Measurements from ENCODE around the gene IFT27.

DNA sequence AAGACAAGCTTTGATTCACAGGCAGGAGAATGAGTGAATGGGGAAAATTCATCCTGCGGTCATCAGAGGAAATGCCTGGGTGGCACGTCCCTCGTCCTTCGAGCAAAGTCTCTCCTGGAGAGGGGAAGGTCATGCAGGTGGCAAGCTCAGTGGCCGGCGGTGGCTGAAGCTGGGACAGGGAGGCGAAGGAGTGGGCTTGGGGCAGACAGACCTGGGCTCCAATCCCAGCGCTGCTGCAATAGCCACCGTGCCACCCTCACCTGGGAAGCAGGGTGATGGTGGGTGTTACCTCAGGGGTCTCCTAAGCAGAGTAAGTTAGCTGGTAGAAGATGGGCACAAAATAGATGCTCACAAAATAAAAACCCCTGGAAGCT, 49.9 kb downstream of the IFT27 start:
- TF ChIP-seq, protein P1, sequence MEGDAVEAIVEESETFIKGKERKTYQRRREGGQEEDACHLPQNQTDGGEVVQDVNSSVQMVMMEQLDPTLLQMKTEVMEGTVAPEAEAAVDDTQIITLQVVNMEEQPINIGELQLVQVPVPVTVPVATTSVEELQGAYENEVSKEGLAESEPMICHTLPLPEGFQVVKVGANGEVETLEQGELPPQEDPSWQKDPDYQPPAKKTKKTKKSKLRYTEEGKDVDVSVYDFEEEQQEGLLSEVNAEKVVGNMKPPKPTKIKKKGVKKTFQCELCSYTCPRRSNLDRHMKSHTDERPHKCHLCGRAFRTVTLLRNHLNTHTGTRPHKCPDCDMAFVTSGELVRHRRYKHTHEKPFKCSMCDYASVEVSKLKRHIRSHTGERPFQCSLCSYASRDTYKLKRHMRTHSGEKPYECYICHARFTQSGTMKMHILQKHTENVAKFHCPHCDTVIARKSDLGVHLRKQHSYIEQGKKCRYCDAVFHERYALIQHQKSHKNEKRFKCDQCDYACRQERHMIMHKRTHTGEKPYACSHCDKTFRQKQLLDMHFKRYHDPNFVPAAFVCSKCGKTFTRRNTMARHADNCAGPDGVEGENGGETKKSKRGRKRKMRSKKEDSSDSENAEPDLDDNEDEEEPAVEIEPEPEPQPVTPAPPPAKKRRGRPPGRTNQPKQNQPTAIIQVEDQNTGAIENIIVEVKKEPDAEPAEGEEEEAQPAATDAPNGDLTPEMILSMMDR (conservative IDR thresholded peaks at IDR 0.05; ENCODE audit: low read depth, low read length), result no peak
- no peak for TF ChIP-seq FOS (IDR thresholded peaks at IDR 0.05; ENCODE audit: low read depth, low read length)
- TF ChIP-seq RCOR1 (IDR thresholded peaks at IDR 0.05; ENCODE audit: insufficient replicate concordance, low read length), result no peak
- no peak for TF ChIP-seq SMC3 (IDR thresholded peaks at IDR 0.05; ENCODE audit: low read depth, low read length)
- TF ChIP-seq POLR2A (IDR thresholded peaks at IDR 0.05; ENCODE audit: low read depth, low read length), result no peak
- TF ChIP-seq RFX5 (IDR thresholded peaks at IDR 0.05; ENCODE audit: low read depth, low read length), result no peak
- no peak for TF ChIP-seq CEBPB (IDR thresholded peaks at IDR 0.05; ENCODE audit: low read depth, low read length)
- TF ChIP-seq RAD21 (IDR thresholded peaks at IDR 0.05; ENCODE audit: low read length), result no peak
- TF ChIP-seq, protein P2, sequence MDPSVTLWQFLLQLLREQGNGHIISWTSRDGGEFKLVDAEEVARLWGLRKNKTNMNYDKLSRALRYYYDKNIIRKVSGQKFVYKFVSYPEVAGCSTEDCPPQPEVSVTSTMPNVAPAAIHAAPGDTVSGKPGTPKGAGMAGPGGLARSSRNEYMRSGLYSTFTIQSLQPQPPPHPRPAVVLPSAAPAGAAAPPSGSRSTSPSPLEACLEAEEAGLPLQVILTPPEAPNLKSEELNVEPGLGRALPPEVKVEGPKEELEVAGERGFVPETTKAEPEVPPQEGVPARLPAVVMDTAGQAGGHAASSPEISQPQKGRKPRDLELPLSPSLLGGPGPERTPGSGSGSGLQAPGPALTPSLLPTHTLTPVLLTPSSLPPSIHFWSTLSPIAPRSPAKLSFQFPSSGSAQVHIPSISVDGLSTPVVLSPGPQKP (IDR thresholded peaks at IDR 0.05; ENCODE audit: borderline replicate concordance, low read depth, low read length), result no peak

All from IMR-90 (cell line).